Endothelial cell of umbilical vein (primary cell): ENCODE measurements around the gene RECQL. TPM values are rescaled to one million over a fixed set of nuclear protein-coding genes. Genes with fewer than 3 reads are reported as not detected.

Source experiments
- polyA plus RNA-seq, 4 experiments: library from polyadenylated mRNA; depleted of rRNA in 3 of 4; stranded (reverse) in 3 of 4; unstranded in 1 of 4; fragments of >200 nt; gene quantifications; 2 replicates each; pipeline versions ENCODE4 v1.2.1 to v1.2.3, GENCODE V29; 2011 to 2012; ENCODE audit warnings: missing spikeins in 1 of 4
- total RNA-seq: library from RNA; stranded (reverse); gene quantifications from 2 replicates; pipeline ENCODE4 v1.2.3, GENCODE V29; 2021

Gene RECQL
- total and polyA plus RNA-seq, 2 donors (not counting 3 experiments of a cell fraction or from before 2014, with no cell fraction given) = 9.3 to 50.3 TPM

Other genes with a start within 250 kb of the RECQL start
- not detected in 2 replicates for gene SLCO1A2, start 166.7 kb downstream of the RECQL start, total RNA-seq
- not detected in 2 replicates for gene SLCO1A2, start 166.7 kb downstream of the RECQL start, polyA plus RNA-seq
- not detected in 2 replicates for gene IAPP, start 128.7 kb downstream of the RECQL start, total RNA-seq
- not detected in 2 replicates for gene IAPP, start 128.7 kb downstream of the RECQL start, polyA plus RNA-seq
- 10.1 and 12.0 TPM in 2 replicates for gene PYROXD1, start 64.0 kb downstream of the RECQL start, total RNA-seq
- 3.7 and 5.3 TPM in 2 replicates for gene PYROXD1, start 64.0 kb downstream of the RECQL start, polyA plus RNA-seq
- 50.5 and 59.4 TPM in 2 replicates for gene GOLT1B, start 154 bp upstream of the RECQL start, total RNA-seq
- gene GOLT1B, start 154 bp upstream of the RECQL start, polyA plus RNA-seq = 21.9 and 44.4 TPM in 2 replicates
- gene SPX, start 24.7 kb upstream of the RECQL start, total RNA-seq = not detected in 2 replicates
- gene SPX, start 24.7 kb upstream of the RECQL start, polyA plus RNA-seq = 0.06 TPM in 1 of 2 replicates, not detected in the other
- not detected in 2 replicates for gene GYS2, start 103.2 kb upstream of the RECQL start, total RNA-seq
- 0.03 and 0.04 TPM in 2 replicates for gene GYS2, start 103.2 kb upstream of the RECQL start, polyA plus RNA-seq
- 670 and 703 TPM in 2 replicates for gene LDHB, start 156.2 kb upstream of the RECQL start, total RNA-seq
- gene LDHB, start 156.2 kb upstream of the RECQL start, polyA plus RNA-seq = 287 and 437 TPM in 2 replicates